ENCODE data around the gene JAZF1. TPM values are rescaled to one million over a fixed set of nuclear protein-coding genes. Genes with fewer than 3 reads are reported as not detected.

Gene JAZF1
- total and polyA plus RNA-seq, 9 of the 15 experiments (the other 6 are each of a cell fraction or from before 2014, with no cell fraction given): 0.04 to 0.64 (median 0.11) TPM; not detected in 3

DNA sequence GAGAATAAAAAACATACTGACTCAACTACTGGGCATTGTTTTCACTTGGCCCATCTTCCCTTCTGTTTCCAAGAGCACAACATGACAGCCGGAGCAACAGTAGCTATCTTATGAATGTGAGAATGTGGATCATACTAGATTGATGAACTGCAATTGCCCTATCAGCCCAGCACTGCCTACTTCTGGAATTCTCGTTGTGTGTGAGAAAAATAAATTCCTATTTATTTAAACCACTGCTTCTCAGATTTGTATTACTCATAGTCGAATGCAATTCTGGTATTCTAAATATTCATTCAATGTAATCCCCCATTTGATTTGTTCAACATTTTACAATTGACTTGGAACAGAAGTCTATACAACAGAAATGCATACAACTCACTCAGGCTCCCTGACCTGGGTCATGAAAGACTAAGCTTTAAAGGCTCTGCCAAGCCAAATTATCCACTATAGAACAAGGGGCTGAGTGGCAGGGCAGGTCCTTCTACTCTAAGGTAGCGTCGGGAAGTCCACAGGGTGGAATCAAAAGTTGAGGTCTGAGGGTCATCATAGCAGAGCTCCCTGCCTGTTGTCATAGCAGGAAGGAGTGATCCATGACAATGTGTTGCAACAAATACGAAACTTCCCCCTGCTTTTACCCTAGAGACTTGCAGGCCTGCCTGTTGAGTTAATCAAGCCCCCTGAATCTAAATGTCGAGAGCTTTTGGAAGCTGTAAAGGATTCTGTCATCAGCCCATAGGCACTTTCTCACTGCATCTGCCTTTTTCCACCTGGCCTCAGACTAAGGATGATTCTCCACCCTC, 12.4 kb upstream of the JAZF1 start:
- H3K9me3 ChIP-seq (replicated peaks; ENCODE audit: control insufficient read depth, insufficient read depth, low read depth, low read length): no peaks in the 10 kb centered on the region
- H3K9me1 ChIP-seq (ENCODE audit: control insufficient read depth, insufficient read depth, low read length): no peaks in the 10 kb centered on the region
- no peak overlapping the region for H2AFZ ChIP-seq (ENCODE audit: low read depth, low read length)
- no peaks in the 10 kb centered on the region for H3K79me2 ChIP-seq (ENCODE audit: control insufficient read depth, insufficient read depth, low read length)
- ChIA-PET CTCF (ENCODE audit: low intra/inter-chr PET ratio) (no interaction called here), POLR2A (interaction anchor here (1.0 kb wide), 1 partner anchor 11 kb away, joined by 3 read pairs; no protein-coding TSS in a partner anchor)
- H3K4me2 ChIP-seq (ENCODE audit: insufficient read depth, low read length): no peak overlapping the region
- FAIRE-seq (no peak), ATAC-seq (no peak), DNase-seq (ENCODE audit: extremely low read depth in 1 of 4, low spot score in 3 of 4) (no peak)
- intact Hi-C loops (cut with micrococcal nuclease) (no loop called here), in situ Hi-C loops (cut with MboI) (no loop called here)
- 1% methylated on average over 7 of the region's 7 CpGs for WGBS (ENCODE audit: insufficient coverage, low coverage, missing lambda C conversion rate)
- no peak overlapping the region for H3K9ac ChIP-seq (ENCODE audit: insufficient read depth in 1 of 2, low read depth in 2 of 2, low read length in 2 of 2)
- H3K4me1 ChIP-seq (replicated peaks in 1 of 2; ENCODE audit: control insufficient read depth in 2 of 2, insufficient read depth in 2 of 2, low read length in 2 of 2): no peaks in the 10 kb centered on the region
- BruUV-seq (replicated peaks): no TSS peak
- H3K27ac ChIP-seq (ENCODE audit: extremely low read depth, low read depth, low read length): no peak overlapping the region
- H4K20me1 ChIP-seq (replicated peaks; ENCODE audit: control insufficient read depth, insufficient read depth, low read length): no peaks in the 10 kb centered on the region
- H3K4me3 ChIP-seq: no peak overlapping the region
- no peaks in the 10 kb centered on the region for H3K36me3 ChIP-seq (ENCODE audit: control insufficient read depth, insufficient read depth, low read length)
- H3K27me3 ChIP-seq (ENCODE audit: control insufficient read depth in 2 of 2, insufficient read depth in 2 of 2, low read length in 2 of 2): peaks cover 2 to 16% of the 10 kb centered on the region in 2 experiments; a peak in 3 of 5 replicates
- no peak for TF ChIP-seq TARDBP (IDR thresholded peaks at IDR 0.05)
- TF ChIP-seq SAP30 (IDR thresholded peaks at IDR 0.05; ENCODE audit: borderline replicate concordance, insufficient read depth, low read depth, low read length, poor library complexity, severe bottlenecking): no peak
- TF ChIP-seq, protein P1, sequence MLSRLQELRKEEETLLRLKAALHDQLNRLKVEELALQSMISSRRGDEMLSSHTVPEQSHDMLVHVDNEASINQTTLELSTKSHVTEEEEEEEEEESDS (CRISPR knock-in tag; IDR thresholded peaks at IDR 0.05): no peak
- no peak for TF ChIP-seq MCM5 (IDR thresholded peaks at IDR 0.05; ENCODE audit: low read depth)
- TF ChIP-seq, protein P2, sequence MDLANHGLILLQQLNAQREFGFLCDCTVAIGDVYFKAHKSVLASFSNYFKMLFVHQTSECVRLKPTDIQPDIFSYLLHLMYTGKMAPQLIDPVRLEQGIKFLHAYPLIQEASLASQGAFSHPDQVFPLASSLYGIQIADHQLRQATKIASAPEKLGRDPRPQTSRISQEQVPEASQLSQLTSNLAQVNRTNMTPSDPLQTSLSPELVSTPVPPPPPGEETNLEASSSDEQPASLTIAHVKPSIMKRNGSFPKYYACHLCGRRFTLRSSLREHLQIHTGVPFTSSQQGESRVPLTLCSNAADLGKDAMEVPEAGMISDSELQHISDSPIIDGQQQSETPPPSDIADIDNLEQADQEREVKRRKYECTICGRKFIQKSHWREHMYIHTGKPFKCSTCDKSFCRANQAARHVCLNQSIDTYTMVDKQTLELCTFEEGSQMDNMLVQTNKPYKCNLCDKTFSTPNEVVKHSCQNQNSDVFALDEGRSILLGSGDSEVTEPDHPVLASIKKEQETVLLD (IDR thresholded peaks at IDR 0.05): no peak
- TF ChIP-seq MAZ (CRISPR knock-in tag; conservative IDR thresholded peaks at IDR 0.05 in 1 of 2, IDR thresholded peaks at IDR 0.05 in 1 of 2): no peak
- no peak for TF ChIP-seq NR2C2 (CRISPR knock-in tag; IDR thresholded peaks at IDR 0.05)
- TF ChIP-seq NR2C2 (tag; IDR thresholded peaks at IDR 0.05): no peak
- no peak for TF ChIP-seq NONO (IDR thresholded peaks at IDR 0.05; ENCODE audit: low read depth in 2 of 2, low read length in 1 of 2)
- TF ChIP-seq, protein P3, sequence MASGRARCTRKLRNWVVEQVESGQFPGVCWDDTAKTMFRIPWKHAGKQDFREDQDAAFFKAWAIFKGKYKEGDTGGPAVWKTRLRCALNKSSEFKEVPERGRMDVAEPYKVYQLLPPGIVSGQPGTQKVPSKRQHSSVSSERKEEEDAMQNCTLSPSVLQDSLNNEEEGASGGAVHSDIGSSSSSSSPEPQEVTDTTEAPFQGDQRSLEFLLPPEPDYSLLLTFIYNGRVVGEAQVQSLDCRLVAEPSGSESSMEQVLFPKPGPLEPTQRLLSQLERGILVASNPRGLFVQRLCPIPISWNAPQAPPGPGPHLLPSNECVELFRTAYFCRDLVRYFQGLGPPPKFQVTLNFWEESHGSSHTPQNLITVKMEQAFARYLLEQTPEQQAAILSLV (tag; IDR thresholded peaks at IDR 0.05): no peak
- TF ChIP-seq XRCC5 (IDR thresholded peaks at IDR 0.05; ENCODE audit: low read depth, low read length): no peak
- TF ChIP-seq, protein P4, sequence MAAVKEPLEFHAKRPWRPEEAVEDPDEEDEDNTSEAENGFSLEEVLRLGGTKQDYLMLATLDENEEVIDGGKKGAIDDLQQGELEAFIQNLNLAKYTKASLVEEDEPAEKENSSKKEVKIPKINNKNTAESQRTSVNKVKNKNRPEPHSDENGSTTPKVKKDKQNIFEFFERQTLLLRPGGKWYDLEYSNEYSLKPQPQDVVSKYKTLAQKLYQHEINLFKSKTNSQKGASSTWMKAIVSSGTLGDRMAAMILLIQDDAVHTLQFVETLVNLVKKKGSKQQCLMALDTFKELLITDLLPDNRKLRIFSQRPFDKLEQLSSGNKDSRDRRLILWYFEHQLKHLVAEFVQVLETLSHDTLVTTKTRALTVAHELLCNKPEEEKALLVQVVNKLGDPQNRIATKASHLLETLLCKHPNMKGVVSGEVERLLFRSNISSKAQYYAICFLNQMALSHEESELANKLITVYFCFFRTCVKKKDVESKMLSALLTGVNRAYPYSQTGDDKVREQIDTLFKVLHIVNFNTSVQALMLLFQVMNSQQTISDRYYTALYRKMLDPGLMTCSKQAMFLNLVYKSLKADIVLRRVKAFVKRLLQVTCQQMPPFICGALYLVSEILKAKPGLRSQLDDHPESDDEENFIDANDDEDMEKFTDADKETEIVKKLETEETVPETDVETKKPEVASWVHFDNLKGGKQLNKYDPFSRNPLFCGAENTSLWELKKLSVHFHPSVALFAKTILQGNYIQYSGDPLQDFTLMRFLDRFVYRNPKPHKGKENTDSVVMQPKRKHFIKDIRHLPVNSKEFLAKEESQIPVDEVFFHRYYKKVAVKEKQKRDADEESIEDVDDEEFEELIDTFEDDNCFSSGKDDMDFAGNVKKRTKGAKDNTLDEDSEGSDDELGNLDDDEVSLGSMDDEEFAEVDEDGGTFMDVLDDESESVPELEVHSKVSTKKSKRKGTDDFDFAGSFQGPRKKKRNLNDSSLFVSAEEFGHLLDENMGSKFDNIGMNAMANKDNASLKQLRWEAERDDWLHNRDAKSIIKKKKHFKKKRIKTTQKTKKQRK (IDR thresholded peaks at IDR 0.05; ENCODE audit: borderline replicate concordance, low read depth, low read length): no peak
- no peak for TF ChIP-seq YBX1 (IDR thresholded peaks at IDR 0.05)
- no peak for TF ChIP-seq COPS2 (conservative IDR thresholded peaks at IDR 0.05)
- no peak for TF ChIP-seq ZNF79 (CRISPR knock-in tag; IDR thresholded peaks at IDR 0.05; ENCODE audit: low read depth)

Measured in K562 (cell line).